K562 (cell line): Measurements from ENCODE around the gene RBFOX2.

Experiments used
- BACH1 ChIP-seq: fragments of 200-800 bp; sonication (Bioruptor generic); IDR thresholded peaks from 2 replicates; pipeline ENCODE4 v1.6.1; 2016; ENCODE audit warnings: missing genetic modification characterization, missing compliant biosample characterization
- CTCF ChIP-seq, 3 experiments: IDR thresholded peaks in 2 of 3; conservative IDR thresholded peaks in 1 of 3; 2 replicates each; pipeline ENCODE4 v1.5.1; 2011 to 2012; ENCODE audit warnings: low read length in 3 of 3, mild to moderate bottlenecking in 3 of 3, control low read depth in 2 of 3, improper control_type of control experiment in 1 of 3, inconsistent platforms in 1 of 3, low read depth in 1 of 3, mixed read lengths in 1 of 3, moderate library complexity in 1 of 3; ENCODE audit not compliant: insufficient read depth in 2 of 3
- HCFC1 ChIP-seq: IDR thresholded peaks from 2 replicates; pipeline ENCODE4 v1.6.1; 2012; ENCODE audit warnings: low read depth, low read length, improper control_type of control experiment
- MAFF ChIP-seq: IDR thresholded peaks from 2 replicates; pipeline ENCODE4 v1.6.1; 2012; ENCODE audit warnings: low read length, improper control_type of control experiment
- NR4A1 ChIP-seq, 2 experiments: fragments of 250-450 bp in 1 of 2; fragments of 450-650 bp in 1 of 2; sonication (Bioruptor Pico) in 1 of 2; IDR thresholded peaks; 2 replicates each; pipeline versions ENCODE4 v1.4.0 to v1.6.1; 2016 to 2020; ENCODE audit warnings: mild to moderate bottlenecking in 2 of 2, missing compliant biosample characterization in 1 of 2, missing genetic modification characterization in 1 of 2, moderate library complexity in 1 of 2
- ZBTB33 ChIP-seq: sonication (generic); formaldehyde crosslinking; IDR thresholded peaks from 2 replicates; pipeline ENCODE4 v1.8.1; 2023; ENCODE audit warnings: mild to moderate bottlenecking, missing genetic modification reagents
- ZFX ChIP-seq: sonication (generic); formaldehyde crosslinking; IDR thresholded peaks from 2 replicates; pipeline ENCODE4 v1.8.0; 2022; ENCODE audit warnings: mild to moderate bottlenecking, missing genetic modification reagents, moderate library complexity

DNA sequence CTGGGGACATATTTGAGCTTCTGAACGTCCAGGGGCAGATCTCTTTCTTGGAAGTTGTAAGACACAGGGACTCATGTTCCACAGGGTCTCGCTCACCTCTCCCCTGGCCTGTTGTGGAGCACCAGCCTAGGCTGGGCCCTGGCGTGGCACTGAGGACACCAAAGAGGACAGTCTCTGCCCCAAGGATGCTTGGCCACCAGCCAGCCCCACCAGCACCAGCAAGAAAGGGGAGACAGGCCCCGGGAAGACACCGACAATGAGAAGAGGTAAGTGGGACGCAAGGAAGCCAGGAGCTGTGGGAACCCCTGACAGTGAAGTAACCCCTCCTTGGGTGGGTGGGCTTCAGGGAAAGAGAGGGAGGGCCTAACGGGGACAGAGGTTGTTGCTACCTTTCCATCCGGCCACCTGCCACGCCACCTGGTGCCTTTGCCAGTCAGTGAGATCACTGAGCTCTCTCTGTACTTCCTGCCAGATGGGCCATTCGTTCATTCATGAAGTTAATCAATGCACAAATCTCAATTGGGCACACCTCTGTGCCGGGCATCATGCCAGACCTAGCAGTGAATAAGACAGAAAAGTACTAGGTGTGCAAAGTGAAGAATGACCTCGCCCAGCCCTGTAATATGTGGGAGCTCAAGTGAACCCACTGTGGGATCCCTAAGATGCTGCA lies 299.9 kb downstream of the RBFOX2 start:
- TF ChIP-seq MAFF (no peak), ZFX (no peak), BACH1 (tag) (no peak), ZBTB33 (CRISPR knock-in tag) (no peak), NR4A1 (CRISPR knock-in tag; IDR thresholded peaks at IDR 0.05) (no peak), NR4A1 (tag; IDR thresholded peaks at IDR 0.05) (no peak), CTCF (IDR thresholded peaks at IDR 0.05 in 2 of 3, conservative IDR thresholded peaks at IDR 0.05 in 1 of 3; ENCODE audit: insufficient read depth in 2 of 3, low read depth in 1 of 3, low read length in 3 of 3) (no peak), HCFC1 (no peak)
